ENCODE data around the gene SHQ1. TPM values are rescaled to one million over a fixed set of nuclear protein-coding genes. Genes with fewer than 3 reads are reported as not detected.

Gene SHQ1
- total and polyA plus RNA-seq, 4 donors: 7.3 to 25.0 (median 16.0) TPM

DNA sequence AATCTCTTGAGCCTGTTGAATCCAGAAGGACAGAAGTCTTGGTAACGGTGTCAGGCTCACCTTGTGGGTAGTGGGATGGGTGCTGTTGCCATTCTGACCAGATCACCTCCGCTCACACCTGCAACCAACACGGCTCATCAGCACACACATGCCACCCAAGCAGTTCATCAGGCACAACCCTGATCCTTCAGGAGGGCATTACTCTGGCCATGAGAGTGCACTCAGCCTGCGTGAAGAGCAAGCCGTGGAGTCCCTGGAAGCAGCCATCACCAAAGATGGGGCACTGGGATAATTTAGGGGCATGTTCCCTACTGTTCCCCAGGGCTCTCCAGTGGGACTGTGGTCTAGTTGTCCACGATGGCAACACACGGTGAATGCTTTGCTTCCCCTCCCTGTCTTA is 120.5 kb downstream of the SHQ1 start:
- no peak for ATAC-seq (ENCODE audit: insufficient read depth, low FRiP score)

GRCh38 chr3:72727172-72727571 is 121.1 kb downstream of the SHQ1 start:
- Histone ChIP-seq H3K27ac (ENCODE audit: low read depth in 1 of 2, low read length in 1 of 2) (no peak overlapping the region), H3K9ac (ENCODE audit: insufficient read depth in 1 of 2, low read length in 2 of 2) (no peak overlapping the region), H3K4me3 (no peak overlapping the region), H3K27me3 (ENCODE audit: control insufficient read depth in 3 of 3, insufficient read depth in 3 of 3, low read length in 2 of 3) (no peaks in the 10 kb centered on the region), H3K36me3 (ENCODE audit: control insufficient read depth in 4 of 4, insufficient read depth in 4 of 4, low read length in 4 of 4) (no peaks in the 10 kb centered on the region), H3K9me3 (ENCODE audit: control insufficient read depth in 4 of 4, insufficient read depth in 3 of 4, low read length in 3 of 4) (peaks cover 0 to 5% (median 0%) of the 10 kb centered on the region in 4 donors), H3K4me1 (ENCODE audit: control insufficient read depth in 5 of 5, insufficient read depth in 5 of 5, low read length in 5 of 5) (peaks cover 0 to 8% (median 0%) of the 10 kb centered on the region in 5 donors)
- no peak for TF ChIP-seq CTCF (IDR thresholded peaks at IDR 0.05; ENCODE audit: control extremely low read depth, extremely low read depth)
- 36 to 51% methylated on average over 6 of the region's 6 CpGs for WGBS, 2 donors
- ATAC-seq (ENCODE audit: insufficient read depth, low FRiP score) (no peak), DNase-seq (peak in 1 of 3 donors; percentile 66)

More for the DNA sequence above, 120.5 kb downstream of the SHQ1 start:
- peaks cover 0 to 7% (median 0%) of the 10 kb centered on the region in 5 donors for H3K4me1 ChIP-seq (ENCODE audit: control insufficient read depth in 5 of 5, insufficient read depth in 5 of 5, low read length in 5 of 5)
- H3K27ac ChIP-seq (ENCODE audit: low read depth in 1 of 2, low read length in 1 of 2): no peak overlapping the region
- DNase-seq: no peak
- no peaks in the 10 kb centered on the region for H3K27me3 ChIP-seq (ENCODE audit: control insufficient read depth in 3 of 3, insufficient read depth in 3 of 3, low read length in 2 of 3)
- no peak overlapping the region for H3K4me3 ChIP-seq
- H3K9me3 ChIP-seq (ENCODE audit: control insufficient read depth in 4 of 4, insufficient read depth in 3 of 4, low read length in 3 of 4): peaks cover 0 to 6% (median 0%) of the 10 kb centered on the region in 4 donors
- no peak overlapping the region for H3K9ac ChIP-seq (ENCODE audit: insufficient read depth in 1 of 2, low read length in 2 of 2)
- TF ChIP-seq CTCF (IDR thresholded peaks at IDR 0.05; ENCODE audit: control extremely low read depth, extremely low read depth): no peak
- H3K36me3 ChIP-seq (ENCODE audit: control insufficient read depth in 4 of 4, insufficient read depth in 4 of 4, low read length in 4 of 4): no peaks in the 10 kb centered on the region
- 78 to 80% methylated on average over 7 of the region's 7 CpGs for WGBS, 2 donors

DNA sequence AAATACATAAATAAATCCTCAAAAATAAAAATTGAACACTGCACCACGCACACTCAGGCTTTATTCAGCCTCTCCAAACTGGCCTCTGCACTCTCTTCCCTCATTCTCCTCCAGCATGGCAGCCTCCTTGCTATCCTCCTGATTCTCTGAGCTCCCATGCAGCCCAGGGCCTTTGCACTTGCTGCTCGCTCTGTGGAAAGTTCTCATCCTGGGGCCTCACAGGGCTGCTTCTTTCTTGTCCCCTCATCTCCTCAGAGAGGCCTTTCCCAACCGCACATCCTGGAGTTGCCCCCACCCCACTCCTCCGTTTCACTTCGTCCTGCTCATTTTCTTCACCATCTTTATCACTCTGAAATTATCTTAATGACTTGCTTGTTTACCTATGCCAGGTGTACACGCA is 123.0 kb downstream of the SHQ1 start:
- no peak for ATAC-seq (ENCODE audit: insufficient read depth, low FRiP score)
- peaks cover 0 to 12% (median 3%) of the 10 kb centered on the region in 5 donors for H3K4me1 ChIP-seq (ENCODE audit: control insufficient read depth in 5 of 5, insufficient read depth in 5 of 5, low read length in 5 of 5)
- 95 to 99% methylated on average over 6 of the region's 6 CpGs for WGBS, 2 donors
- no peaks in the 10 kb centered on the region for H3K9me3 ChIP-seq (ENCODE audit: control insufficient read depth in 4 of 4, insufficient read depth in 3 of 4, low read length in 3 of 4)
- no peak overlapping the region for H3K4me3 ChIP-seq
- no peak overlapping the region for H3K9ac ChIP-seq (ENCODE audit: insufficient read depth in 1 of 2, low read length in 2 of 2)
- TF ChIP-seq CTCF (IDR thresholded peaks at IDR 0.05; ENCODE audit: control extremely low read depth, extremely low read depth): no peak
- H3K36me3 ChIP-seq (ENCODE audit: control insufficient read depth in 4 of 4, insufficient read depth in 4 of 4, low read length in 4 of 4): no peaks in the 10 kb centered on the region
- H3K27me3 ChIP-seq (ENCODE audit: control insufficient read depth in 3 of 3, insufficient read depth in 3 of 3, low read length in 2 of 3): no peaks in the 10 kb centered on the region
- no peak for DNase-seq
- H3K27ac ChIP-seq (ENCODE audit: low read depth in 1 of 2, low read length in 1 of 2): no peak overlapping the region

GRCh38 chr3:72724070-72724469 is 124.2 kb downstream of the SHQ1 start:
- no peak overlapping the region for H3K27ac ChIP-seq (ENCODE audit: low read depth in 1 of 2, low read length in 1 of 2)
- ATAC-seq (ENCODE audit: insufficient read depth, low FRiP score) (no peak), DNase-seq (no peak)
- no peak overlapping the region for H3K4me3 ChIP-seq
- H3K9me3 ChIP-seq (ENCODE audit: control insufficient read depth in 4 of 4, insufficient read depth in 3 of 4, low read length in 3 of 4): no peaks in the 10 kb centered on the region
- no peaks in the 10 kb centered on the region for H3K27me3 ChIP-seq (ENCODE audit: control insufficient read depth in 3 of 3, insufficient read depth in 3 of 3, low read length in 2 of 3)
- 94 to 95% methylated on average over 10 of the region's 10 CpGs for whole genome bisulfite sequencing, 2 donors
- no peak overlapping the region for H3K9ac ChIP-seq (ENCODE audit: insufficient read depth in 1 of 2, low read length in 2 of 2)
- no peaks in the 10 kb centered on the region for H3K36me3 ChIP-seq (ENCODE audit: control insufficient read depth in 4 of 4, insufficient read depth in 4 of 4, low read length in 4 of 4)
- H3K4me1 ChIP-seq (ENCODE audit: control insufficient read depth in 5 of 5, insufficient read depth in 5 of 5, low read length in 5 of 5): peaks cover 0 to 12% (median 3%) of the 10 kb centered on the region in 5 donors
- TF ChIP-seq CTCF (IDR thresholded peaks at IDR 0.05; ENCODE audit: control extremely low read depth, extremely low read depth): no peak
